ENCODE data around the gene SF3B4. TPM values are rescaled to one million over a fixed set of nuclear protein-coding genes. Genes with fewer than 3 reads are reported as not detected.

The SF3B4 gene
- total and polyA plus RNA-seq, 2 of the 13 experiments (the other 11 are each of a cell fraction or from before 2014, with no cell fraction given), result 13.8 to 14.8 TPM

DNA sequence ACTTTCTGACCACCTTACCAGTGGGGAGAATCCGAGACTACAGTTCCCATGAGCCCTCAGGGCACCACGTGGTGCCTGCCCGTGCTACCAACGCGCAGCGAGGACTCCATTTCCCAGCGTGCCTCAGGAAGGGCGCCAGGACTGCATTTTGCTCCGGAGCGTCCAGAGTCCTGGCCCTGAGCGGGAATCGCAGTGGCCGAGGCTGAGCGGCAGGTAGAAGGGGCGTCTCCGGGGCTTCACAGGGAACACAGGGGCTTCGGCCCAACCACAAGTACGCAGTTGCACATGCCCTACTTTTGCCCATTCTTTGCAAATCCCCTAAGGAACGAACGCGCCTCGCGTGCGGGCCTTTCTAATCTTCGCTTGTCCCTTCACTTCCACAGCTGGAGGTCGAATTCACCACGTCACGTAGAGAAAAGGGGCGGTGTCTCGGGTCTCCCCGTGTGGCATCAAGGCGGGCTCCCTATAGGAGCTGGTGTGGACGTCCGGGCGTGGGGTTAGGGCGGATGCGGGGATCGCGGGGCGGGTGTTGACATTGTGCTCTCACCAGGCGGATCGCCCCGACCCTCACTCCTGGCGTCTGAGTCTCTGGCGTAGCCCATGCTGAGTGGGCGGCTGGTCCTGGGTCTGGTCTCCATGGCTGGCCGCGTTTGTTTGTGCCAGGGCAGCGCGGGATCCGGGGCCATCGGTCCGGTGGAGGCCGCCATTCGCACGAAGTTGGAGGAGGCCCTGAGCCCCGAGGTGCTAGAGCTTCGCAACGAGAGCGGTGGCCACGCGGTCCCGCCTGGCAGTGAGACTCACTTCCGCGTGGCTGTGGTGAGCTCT is 27.9 kb downstream of the SF3B4 start, which contains the start of gene BOLA1 (continued):
- TF ChIP-seq, protein P1, sequence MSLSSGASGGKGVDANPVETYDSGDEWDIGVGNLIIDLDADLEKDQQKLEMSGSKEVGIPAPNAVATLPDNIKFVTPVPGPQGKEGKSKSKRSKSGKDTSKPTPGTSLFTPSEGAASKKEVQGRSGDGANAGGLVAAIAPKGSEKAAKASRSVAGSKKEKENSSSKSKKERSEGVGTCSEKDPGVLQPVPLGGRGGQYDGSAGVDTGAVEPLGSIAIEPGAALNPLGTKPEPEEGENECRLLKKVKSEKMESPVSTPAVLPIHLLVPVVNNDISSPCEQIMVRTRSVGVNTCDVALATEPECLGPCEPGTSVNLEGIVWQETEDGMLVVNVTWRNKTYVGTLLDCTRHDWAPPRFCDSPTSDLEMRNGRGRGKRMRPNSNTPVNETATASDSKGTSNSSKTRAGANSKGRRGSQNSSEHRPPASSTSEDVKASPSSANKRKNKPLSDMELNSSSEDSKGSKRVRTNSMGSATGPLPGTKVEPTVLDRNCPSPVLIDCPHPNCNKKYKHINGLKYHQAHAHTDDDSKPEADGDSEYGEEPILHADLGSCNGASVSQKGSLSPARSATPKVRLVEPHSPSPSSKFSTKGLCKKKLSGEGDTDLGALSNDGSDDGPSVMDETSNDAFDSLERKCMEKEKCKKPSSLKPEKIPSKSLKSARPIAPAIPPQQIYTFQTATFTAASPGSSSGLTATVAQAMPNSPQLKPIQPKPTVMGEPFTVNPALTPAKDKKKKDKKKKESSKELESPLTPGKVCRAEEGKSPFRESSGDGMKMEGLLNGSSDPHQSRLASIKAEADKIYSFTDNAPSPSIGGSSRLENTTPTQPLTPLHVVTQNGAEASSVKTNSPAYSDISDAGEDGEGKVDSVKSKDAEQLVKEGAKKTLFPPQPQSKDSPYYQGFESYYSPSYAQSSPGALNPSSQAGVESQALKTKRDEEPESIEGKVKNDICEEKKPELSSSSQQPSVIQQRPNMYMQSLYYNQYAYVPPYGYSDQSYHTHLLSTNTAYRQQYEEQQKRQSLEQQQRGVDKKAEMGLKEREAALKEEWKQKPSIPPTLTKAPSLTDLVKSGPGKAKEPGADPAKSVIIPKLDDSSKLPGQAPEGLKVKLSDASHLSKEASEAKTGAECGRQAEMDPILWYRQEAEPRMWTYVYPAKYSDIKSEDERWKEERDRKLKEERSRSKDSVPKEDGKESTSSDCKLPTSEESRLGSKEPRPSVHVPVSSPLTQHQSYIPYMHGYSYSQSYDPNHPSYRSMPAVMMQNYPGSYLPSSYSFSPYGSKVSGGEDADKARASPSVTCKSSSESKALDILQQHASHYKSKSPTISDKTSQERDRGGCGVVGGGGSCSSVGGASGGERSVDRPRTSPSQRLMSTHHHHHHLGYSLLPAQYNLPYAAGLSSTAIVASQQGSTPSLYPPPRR (CRISPR knock-in tag; IDR thresholded peaks at IDR 0.05; ENCODE audit: borderline replicate concordance), result no peak
- TF ChIP-seq TEAD2 (CRISPR knock-in tag; IDR thresholded peaks at IDR 0.05) (no peak), ZNF274 (CRISPR knock-in tag; IDR thresholded peaks at IDR 0.05) (no peak), NONO (IDR thresholded peaks at IDR 0.05) (no peak), NONO (CRISPR knock-in tag; conservative IDR thresholded peaks at IDR 0.05) (peak; percentile 74), ZNF451 (CRISPR knock-in tag; IDR thresholded peaks at IDR 0.05) (no peak), RAD21 (CRISPR knock-in tag; IDR thresholded peaks at IDR 0.05) (no peak), SRSF9 (IDR thresholded peaks at IDR 0.05; ENCODE audit: borderline replicate concordance, insufficient read depth, low read depth, low read length, poor library complexity, severe bottlenecking) (no peak)
- TF ChIP-seq, protein P2, sequence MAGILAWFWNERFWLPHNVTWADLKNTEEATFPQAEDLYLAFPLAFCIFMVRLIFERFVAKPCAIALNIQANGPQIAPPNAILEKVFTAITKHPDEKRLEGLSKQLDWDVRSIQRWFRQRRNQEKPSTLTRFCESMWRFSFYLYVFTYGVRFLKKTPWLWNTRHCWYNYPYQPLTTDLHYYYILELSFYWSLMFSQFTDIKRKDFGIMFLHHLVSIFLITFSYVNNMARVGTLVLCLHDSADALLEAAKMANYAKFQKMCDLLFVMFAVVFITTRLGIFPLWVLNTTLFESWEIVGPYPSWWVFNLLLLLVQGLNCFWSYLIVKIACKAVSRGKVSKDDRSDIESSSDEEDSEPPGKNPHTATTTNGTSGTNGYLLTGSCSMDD (CRISPR knock-in tag; IDR thresholded peaks at IDR 0.05), result no peak
- TF ChIP-seq, protein P3, sequence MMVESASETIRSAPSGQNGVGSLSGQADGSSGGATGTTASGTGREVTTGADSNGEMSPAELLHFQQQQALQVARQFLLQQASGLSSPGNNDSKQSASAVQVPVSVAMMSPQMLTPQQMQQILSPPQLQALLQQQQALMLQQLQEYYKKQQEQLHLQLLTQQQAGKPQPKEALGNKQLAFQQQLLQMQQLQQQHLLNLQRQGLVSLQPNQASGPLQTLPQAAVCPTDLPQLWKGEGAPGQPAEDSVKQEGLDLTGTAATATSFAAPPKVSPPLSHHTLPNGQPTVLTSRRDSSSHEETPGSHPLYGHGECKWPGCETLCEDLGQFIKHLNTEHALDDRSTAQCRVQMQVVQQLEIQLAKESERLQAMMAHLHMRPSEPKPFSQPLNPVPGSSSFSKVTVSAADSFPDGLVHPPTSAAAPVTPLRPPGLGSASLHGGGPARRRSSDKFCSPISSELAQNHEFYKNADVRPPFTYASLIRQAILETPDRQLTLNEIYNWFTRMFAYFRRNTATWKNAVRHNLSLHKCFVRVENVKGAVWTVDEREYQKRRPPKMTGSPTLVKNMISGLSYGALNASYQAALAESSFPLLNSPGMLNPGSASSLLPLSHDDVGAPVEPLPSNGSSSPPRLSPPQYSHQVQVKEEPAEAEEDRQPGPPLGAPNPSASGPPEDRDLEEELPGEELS (CRISPR knock-in tag; IDR thresholded peaks at IDR 0.05), result peak; percentile 24; the same call in 1 of the 2 replicates
- TF ChIP-seq, protein P4, sequence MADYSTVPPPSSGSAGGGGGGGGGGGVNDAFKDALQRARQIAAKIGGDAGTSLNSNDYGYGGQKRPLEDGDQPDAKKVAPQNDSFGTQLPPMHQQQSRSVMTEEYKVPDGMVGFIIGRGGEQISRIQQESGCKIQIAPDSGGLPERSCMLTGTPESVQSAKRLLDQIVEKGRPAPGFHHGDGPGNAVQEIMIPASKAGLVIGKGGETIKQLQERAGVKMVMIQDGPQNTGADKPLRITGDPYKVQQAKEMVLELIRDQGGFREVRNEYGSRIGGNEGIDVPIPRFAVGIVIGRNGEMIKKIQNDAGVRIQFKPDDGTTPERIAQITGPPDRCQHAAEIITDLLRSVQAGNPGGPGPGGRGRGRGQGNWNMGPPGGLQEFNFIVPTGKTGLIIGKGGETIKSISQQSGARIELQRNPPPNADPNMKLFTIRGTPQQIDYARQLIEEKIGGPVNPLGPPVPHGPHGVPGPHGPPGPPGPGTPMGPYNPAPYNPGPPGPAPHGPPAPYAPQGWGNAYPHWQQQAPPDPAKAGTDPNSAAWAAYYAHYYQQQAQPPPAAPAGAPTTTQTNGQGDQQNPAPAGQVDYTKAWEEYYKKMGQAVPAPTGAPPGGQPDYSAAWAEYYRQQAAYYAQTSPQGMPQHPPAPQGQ (CRISPR knock-in tag; IDR thresholded peaks at IDR 0.05; ENCODE audit: borderline replicate concordance), result no peak
- TF ChIP-seq, protein P5, sequence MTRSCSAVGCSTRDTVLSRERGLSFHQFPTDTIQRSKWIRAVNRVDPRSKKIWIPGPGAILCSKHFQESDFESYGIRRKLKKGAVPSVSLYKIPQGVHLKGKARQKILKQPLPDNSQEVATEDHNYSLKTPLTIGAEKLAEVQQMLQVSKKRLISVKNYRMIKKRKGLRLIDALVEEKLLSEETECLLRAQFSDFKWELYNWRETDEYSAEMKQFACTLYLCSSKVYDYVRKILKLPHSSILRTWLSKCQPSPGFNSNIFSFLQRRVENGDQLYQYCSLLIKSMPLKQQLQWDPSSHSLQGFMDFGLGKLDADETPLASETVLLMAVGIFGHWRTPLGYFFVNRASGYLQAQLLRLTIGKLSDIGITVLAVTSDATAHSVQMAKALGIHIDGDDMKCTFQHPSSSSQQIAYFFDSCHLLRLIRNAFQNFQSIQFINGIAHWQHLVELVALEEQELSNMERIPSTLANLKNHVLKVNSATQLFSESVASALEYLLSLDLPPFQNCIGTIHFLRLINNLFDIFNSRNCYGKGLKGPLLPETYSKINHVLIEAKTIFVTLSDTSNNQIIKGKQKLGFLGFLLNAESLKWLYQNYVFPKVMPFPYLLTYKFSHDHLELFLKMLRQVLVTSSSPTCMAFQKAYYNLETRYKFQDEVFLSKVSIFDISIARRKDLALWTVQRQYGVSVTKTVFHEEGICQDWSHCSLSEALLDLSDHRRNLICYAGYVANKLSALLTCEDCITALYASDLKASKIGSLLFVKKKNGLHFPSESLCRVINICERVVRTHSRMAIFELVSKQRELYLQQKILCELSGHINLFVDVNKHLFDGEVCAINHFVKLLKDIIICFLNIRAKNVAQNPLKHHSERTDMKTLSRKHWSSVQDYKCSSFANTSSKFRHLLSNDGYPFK (CRISPR knock-in tag; IDR thresholded peaks at IDR 0.05; ENCODE audit: borderline replicate concordance), result no peak; the same call in 1 of the 2 replicates

Measured in HepG2 (cell line).